Inflammatory macrophage treated with lipopolysaccharide for 1 hour (primary cell): ENCODE data around the gene GPT2.

Experiments
- DNase-seq, 2 donors: peaks; one replicate each; pipeline ENCODE4 v3.0.0-alpha.2; 2020 to 2022

GPT2 gene

DNA sequence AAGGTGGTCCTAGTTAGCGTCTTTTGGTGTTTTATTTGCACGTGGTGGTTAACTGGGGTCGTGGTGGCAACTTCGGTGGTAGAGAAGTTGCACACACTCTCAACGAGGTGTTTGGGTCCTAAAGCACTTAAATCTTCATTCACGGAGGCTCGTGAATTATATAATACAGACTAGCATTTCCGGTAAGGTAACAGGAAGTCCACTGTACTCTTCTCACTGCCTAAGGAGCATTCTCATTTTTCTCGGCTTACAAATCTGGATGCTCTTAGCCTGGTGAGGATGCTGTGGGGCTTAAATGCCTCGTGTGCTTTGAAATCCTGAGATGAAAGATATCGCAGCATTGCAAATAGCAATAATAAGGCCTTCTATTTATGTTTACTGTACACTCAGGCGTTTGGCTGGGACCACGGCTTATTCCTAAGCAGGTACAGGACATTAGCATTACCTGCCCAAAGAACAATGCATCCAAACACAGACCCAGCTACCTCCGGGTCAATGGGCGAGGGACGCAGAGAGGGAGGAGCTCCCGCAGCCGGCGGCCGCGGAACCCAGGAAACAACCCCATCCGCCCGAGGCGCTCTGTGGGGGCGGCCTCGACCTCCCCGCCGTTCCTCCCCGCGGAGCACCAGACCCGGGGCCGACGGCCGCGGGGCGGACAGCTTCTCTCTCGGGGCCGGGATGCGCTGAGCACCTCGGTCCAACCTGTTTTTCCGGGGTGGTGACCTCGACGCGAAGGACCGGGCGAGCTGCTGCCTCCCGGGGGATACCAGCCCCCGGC lies 88.5 kb downstream of the GPT2 start:
- DNase-seq: peak; percentile 26 to 27

DNA sequence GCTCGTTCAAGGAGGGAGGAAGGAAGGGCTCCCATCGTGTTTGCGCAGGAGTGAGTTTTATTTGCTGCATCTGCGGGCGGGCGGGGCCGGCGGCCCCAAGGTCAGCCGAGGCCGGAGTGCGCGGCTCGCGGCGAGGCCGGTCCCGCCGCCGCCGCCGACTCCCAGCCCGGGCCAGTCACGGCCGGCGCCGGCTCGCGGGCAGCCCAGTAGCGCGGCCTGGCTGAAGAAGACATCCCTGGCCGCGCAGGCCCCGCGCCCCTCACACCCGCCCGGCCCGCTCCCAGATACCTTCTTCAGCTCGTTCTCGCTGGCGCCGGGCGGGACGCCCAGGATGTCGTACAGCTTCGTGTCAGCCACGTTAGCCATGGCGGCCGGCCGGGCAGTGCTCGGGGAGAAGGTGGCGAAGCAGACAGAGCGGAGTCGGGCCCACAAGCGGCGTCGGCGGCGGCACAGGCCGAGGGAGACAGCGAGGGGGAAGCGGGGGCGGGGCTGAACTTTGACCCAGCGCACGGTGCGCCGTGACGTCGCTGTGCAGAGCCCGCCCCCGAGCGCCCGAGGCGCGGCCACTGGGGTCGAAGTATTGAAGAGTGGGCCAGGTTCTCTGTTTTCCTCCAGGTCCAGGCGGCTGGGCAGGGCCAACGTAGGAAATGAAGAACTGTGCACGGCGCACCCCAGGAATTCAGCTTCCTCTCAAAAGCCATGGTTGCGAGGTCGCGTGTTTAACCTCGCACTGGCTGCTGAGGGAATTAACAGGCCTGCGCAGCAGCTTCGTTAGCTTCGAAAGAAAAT lies 89.2 kb downstream of the GPT2 start, which contains the start of gene DNAJA2:
Gene DNAJA2, minus strand, starts transcription at position 468 of the 789 bp plus-strand sequence. Its CDS starts 102 bp downstream, at position 366.
- DNase-seq: peak; percentile 91 to 94

- no peak for DNase-seq
These were observed 89.8 kb downstream of the GPT2 start for GRCh38 chr16:46973996-46974324.

- peak; percentile 6 to 16 for DNase-seq
These were observed 90.2 kb downstream of the GPT2 start for GRCh38 chr16:46974352-46974751.

DNA sequence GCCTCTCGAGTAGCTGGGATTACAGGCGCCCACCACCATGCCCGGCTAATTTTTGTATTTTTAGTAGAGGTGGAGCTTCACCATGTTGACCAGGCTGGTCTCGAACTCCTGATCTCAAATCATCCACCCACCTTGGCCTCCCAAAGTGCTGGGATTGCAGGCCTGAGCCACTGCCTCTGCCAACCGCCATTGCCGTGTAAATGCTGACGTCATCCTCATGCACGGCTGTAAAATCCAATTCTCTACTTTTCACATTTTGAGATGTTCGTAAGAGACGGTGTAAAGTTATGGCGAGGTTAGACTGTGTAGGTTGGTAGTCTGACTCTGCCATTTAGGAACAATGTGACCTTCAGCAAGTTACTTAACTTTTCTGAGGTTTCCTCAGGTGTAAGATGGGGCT lies 91.0 kb downstream of the GPT2 start:
- no peak for DNase-seq

DNA sequence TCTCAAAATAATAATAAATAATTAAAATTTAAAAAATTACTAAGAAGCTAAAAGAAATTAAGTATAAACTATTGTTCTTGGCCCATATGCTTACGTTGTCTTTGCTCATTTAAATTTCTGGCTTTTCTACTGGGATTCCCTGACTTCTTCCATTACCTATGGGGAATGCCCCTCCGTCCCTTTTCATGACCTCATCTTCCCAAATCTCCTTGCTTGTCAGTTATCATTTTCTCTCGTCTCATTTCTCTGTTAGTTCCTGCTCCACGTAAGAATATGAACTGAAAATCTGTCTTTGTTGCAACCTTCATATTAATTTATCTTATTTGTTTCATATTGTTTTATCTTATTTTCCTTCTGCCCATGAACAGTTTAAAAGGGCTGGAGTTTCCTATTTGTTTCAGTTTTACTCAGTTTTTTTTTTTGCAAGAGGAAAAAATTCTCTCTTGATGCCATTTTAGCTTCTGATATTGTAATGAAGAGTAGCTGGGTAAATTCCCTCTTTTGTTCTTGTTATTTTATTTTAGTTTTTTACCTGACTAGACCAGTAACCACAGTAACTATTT lies 91.8 kb downstream of the GPT2 start:
- no peak for DNase-seq

GRCh38 chr16:46976550-46976949 lies 92.4 kb downstream of the GPT2 start:
- no peak for DNase-seq
